WI38 (cell line): ENCODE measurements around the gene CROCC2.

Experiments used
- H3K4me3 ChIP-seq: 2 replicates; pipeline ENCODE4 v1.5.1; 2011; ENCODE audit warnings: low read depth, mild to moderate bottlenecking, control low read depth, low read length
- CTCF ChIP-seq: IDR thresholded peaks from 2 replicates; pipeline ENCODE4 v1.5.1; 2012; ENCODE audit warnings: low read depth, mild to moderate bottlenecking, control low read depth, low read length

The CROCC2 gene

GRCh38 chr2:240900141-240900860 lies 5.8 kb upstream of the CROCC2 start:
- no peak overlapping the region for H3K4me3 ChIP-seq
- TF ChIP-seq CTCF, result no peak

GRCh38 chr2:240901986-240902614 lies 4.0 kb upstream of the CROCC2 start:
- H3K4me3 ChIP-seq, result no peak overlapping the region
- TF ChIP-seq CTCF, result no peak

GRCh38 chr2:240902615-240903041 lies 3.5 kb upstream of the CROCC2 start:
- no peak overlapping the region for H3K4me3 ChIP-seq
- no peak for TF ChIP-seq CTCF

- no peak for TF ChIP-seq CTCF
- no peak overlapping the region for H3K4me3 ChIP-seq
Observed at GRCh38 chr2:240903191-240904060, 2.7 kb upstream of the CROCC2 start.

- TF ChIP-seq CTCF, result no peak
- no peak overlapping the region for H3K4me3 ChIP-seq
Observed at GRCh38 chr2:240904216-240905175, 1.6 kb upstream of the CROCC2 start.

GRCh38 chr2:240905176-240905781 lies 857 bp upstream of the CROCC2 start:
- no peak overlapping the region for H3K4me3 ChIP-seq
- no peak for TF ChIP-seq CTCF
